ENCODE data around the gene DHRS4.
A peak's percentile ranks its signal among the peaks of the same experiment; 100 is the strongest.

DHRS4 gene

DNA sequence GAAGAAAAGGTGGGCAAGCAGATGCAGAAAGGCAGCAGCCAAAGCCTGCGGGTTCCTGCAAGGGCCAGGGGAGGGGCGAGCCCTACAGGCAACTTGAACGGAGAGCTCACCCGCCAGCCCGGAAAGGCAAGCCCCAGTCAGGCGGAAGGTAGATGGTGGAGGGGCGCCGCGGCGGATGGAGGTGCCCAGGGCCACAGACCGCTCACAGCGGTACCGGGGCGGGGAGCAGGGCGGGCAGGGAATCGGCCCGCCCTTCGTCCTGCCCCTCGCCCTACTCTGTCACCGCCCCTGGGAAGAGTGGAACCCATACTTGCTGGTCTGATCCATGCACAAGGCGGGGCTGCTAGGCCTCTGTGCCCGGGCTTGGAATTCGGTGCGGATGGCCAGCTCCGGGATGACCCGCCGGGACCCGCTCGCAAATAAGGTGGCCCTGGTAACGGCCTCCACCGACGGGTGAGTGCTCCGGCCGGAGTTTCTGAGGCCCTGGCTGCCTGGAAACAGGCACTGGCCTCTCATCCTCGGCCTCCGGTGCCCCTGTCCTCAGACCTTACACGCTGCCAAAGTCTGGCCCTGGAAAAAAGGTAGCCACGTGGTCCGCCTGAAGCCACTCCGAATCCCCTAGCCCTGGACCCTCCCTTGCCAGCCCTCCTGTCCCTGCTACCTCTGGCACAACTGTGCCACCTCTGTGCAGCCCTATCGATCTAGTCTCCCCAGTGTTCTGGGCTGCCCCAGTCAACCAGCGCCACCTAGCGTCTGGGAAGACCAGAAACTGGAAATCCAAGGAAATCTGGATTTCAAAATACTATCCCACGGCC, at the start of gene DHRS4:
DHRS4 (plus strand) TSS at position 307 of the 815 bp plus-strand sequence; CDS start at position 326, 19 bp downstream.
- peak; percentile 81 for DNase-seq (ENCODE audit: low spot score)

DNA sequence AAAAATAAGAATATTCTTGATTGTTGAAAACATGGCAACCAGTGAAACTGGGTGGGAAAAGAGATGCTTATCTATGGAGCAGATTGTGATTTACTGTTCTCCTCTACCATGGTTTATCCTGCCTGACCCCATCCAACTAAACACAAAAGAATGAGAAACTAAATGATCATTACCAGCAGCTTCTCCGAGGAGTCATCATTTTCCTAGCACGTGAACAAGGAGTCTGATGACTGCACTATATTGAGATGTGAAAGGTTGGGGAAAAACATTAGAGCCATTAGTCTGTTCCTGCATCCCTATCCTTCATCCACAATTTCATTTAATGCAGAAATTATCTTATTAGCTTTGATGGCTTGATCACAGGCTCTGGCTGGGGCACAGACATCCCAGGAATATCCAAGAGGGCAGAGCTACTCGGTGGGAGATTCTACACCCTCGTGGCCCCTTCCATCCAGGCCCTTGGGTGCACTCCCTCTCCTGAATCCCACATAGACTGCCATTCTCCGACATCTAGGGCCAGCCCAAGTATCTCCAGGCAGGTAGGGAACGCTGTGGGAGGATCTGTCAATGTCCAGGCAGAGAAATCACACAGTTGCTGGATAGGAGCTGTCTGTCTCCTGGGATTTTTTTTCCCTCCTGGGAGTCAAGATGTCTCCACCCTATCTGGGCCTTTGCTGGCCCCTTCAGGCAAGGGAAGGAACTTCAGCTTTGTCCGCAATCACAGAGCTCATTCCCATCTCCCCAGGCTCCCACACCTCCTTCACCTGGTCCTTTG, 43.3 kb upstream of the DHRS4 start:
- DNase-seq (ENCODE audit: low spot score) = no peak

DNA sequence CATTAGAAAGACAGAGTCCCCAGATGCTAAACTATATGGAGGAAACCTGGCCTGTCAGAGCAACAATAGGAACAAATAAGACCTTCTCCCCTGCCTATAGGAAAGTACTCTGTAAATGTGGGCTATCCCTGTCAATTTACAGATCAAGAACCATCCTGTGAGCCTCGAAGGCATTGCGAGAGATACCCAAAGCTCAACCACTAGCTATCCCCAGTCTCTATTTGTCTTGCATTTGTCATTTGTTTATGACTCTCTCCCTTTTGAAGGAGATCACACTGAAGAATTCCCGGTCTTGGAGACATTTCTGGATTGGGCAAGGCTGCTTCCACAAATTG, 42.7 kb upstream of the DHRS4 start:
- DNase-seq (ENCODE audit: low spot score) = no peak

DNA sequence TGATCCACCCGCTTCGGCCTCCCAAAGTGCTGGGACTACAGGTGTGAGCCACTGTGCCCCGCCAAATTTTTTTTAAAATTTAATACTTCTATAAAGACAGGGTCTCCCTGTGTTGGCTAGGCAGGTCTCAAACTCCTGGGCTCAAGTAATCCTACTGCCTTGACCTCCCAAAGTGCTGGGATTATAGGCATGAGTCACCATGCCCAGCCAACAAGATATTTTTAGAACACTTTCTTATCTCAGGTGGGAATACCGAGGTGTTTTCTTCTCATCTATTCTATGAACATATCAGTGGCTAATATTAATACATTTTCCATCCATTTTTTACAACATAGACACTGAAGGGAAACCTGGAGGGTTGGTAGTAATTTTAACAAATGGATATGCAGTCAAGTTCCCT, 38.0 kb upstream of the DHRS4 start:
- DNase-seq (ENCODE audit: low spot score) = no peak

DNA sequence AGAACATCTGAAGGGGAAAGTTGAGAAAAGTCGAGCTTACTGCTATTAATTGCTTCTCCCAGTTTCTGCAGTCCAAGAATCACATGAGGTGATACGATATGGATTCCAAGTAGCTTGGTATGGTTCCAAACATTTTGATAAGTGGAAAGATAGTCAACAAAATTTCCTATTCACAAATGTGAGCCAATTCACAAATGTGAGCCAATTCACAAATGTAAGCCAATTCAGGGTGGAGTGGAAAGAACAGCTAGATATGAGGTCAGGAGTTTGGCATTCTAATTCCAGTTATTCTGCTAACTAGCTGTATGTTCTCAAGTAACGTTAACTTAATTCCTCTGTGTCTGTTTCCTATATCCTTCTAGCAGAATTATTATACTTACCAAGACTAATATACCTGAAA, 37.6 kb upstream of the DHRS4 start:
- DNase-seq (ENCODE audit: low spot score) = no peak

DNA sequence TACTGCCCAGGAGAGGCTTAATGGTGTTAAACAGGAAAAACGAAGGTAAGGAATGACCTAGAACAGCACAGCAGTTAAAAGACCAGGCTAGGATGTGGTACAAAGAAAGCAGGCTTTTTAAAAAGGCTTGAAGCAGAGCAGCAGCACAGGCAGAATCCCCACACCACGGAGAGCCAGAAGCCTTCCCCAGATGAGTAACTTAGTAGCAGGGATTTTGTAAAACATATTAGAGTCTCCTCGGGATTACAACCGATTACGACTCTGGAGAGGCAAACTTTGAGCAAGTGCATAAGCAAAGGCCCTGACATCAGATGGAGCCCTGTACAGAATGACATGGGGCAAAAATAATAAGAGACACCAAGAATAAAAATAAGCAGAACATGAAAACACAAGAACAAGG, 37.1 kb upstream of the DHRS4 start:
- DNase-seq (ENCODE audit: low spot score) = no peak

DNA sequence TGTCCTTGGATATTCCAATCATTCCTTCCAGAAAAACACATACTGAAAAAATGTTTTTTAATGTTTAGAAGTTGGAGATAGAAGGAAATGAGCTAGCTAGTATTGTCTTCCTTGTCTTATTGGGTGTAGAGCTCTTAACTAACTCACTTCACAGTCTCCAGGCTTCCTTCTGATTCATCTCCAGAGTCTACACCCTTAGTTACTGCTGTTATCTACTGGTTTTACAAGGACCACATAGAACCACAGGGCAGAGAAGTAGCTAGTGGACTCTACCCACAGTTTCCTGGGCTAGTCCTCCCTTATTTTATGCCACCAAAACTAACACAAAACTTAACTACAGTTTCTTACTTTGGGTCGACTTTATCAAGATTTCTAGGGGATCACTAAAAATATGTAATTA, 31.0 kb upstream of the DHRS4 start:
- no peak for DNase-seq (ENCODE audit: low spot score)

DNA sequence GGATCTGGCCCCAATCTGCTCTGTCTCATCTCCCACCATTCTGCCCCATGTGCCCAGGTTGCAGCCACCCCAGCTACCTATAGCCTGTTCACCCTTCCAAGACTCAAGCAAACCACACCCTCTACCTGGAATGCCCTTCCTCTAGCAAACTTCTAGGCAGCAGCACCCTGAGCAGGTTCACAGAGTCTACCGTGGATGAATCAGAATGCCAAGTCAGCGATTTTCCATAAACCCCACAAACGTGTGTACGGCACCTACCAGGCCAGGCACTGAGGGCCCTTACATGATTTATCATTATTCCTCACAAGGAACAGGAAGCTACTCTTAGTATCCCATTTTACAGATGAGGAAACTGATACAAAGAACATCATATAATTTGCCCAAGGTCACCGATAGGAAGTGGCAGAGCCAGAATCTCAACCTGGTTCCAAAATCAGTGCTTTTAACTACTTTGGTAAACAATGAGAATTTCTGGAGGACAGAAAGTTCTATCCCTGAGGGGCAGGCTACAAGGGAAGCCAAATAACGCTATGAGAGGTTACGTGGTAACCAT, 28.0 kb upstream of the DHRS4 start:
- no peak for DNase-seq (ENCODE audit: low spot score)

DNA sequence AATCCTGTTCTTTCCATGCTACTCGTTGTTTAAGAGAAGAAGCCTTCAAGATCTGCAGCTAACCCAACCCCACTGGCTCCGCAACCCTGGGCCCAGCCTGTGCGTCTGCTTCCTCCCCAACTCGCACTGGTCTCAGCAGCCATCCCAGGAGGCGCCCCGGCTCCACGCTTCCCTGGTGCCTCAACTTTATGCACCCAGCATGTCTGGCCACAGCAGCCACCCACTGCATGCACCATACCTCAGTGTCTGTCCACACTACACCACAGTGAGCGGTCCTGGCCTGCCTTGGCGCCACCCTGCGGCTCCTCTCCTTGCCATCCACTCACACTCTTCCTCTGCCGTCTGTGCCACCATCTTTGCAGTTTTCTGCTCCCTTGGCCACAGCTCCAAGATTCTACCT, 27.0 kb upstream of the DHRS4 start:
- DNase-seq (ENCODE audit: low spot score) = no peak

DNA sequence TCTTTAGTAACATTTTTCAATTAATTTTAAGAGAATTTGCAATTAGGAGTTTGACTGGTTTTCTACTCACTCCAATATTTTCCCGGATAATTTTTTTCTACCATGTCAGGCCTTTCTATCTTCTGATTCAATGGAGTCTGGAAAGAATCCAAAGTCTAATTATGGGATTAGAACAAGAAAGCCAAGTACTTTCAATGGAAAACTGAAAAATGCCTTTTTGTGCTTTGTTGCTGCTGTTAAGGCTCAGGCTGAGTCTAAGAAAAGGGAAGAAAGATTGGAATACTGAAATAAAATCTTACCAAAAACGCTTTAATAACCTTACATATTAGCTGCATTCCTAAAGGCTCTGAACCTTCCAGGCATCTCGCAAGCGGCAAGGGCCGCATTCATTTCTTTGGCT, 24.4 kb upstream of the DHRS4 start:
- DNase-seq (ENCODE audit: low spot score) = no peak

DNA sequence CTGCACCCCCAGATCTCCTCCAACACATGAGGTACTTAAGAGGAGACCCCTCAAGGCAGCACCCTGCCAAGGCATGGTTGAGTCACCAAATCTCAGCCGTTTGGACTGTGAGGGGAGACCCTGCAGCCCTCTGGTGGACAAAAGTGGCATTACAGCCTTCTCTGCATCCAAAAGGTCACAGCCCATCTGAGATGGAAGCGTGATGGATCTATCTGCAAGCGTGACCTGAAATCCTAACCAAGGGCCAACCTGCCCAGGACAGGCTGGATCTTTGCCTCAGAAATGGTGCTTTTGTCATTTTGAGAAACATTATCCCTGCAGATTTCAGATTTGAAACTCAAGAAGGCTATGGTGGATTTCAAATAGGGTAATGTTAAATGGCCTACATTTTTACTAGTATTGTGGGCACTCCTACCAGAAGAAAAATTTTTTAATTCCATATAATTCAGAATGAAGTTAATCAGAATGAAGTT, 23.7 kb upstream of the DHRS4 start:
- DNase-seq (ENCODE audit: low spot score) = peak; percentile 78

DNA sequence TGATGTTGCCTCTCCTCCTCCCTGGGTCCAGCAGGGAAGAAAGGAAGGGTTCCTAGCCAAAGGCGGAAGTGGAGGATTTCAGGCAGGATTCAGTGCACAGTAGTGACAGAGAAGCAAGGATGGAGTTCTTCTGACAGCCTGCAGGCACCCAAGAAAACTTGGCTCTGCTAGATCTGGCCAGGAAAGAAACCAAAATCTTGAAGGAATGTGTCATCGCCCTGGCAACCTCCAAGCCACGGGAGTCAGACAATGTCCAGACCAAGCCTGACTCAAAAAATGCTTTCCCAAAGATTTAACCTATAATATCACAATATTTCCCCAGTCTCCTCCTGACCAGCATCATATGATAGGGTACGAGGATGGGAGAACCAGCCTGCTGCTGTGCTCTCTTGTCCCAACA, 22.8 kb upstream of the DHRS4 start:
- no peak for DNase-seq (ENCODE audit: low spot score)

DNA sequence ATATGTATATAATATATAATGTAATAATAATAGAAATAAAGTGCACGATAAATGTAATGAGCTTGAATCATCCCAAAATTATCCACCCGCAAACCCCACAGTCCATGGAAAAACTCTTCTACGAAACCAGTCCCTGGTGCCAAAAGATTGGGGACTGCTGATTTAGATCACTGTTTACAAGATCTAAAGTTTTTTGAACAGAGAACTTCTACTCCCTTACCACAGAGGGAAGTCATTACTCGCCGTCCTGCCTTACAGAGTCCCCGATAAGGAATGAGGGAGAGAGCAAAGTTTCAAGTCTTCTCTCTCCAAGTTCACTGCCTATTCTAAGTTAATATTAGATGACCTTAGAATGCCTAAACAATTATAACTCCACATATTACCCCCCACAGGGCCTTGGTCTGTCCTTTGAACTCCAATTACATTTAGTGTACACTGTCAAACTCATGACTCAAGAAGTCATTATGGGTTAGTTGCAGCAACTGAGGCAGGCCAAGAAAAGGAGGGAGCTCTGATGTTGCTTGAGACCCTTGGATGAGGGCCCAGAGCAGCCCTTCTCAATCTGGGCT, 21.8 kb upstream of the DHRS4 start:
- no peak for DNase-seq (ENCODE audit: low spot score)

DNA sequence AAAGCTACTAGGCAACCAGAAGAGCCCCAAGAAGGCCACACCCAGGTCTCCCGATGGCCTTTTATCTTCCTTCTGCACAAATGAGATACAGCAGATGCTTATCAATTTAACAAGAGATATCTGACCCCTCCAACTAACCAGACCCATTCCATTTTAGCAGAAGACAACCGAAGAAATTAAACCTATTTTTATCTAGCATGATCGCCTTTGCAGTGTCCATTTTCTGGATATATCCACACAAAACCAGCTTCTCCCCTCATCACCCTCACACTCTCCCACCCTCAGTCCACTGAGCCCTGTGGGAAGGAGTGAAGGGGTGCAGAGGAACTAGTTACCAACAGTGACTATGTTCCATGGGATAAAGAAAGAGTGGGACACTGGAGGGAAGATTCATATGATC, 20.9 kb upstream of the DHRS4 start:
- no peak for DNase-seq (ENCODE audit: low spot score)

DNA sequence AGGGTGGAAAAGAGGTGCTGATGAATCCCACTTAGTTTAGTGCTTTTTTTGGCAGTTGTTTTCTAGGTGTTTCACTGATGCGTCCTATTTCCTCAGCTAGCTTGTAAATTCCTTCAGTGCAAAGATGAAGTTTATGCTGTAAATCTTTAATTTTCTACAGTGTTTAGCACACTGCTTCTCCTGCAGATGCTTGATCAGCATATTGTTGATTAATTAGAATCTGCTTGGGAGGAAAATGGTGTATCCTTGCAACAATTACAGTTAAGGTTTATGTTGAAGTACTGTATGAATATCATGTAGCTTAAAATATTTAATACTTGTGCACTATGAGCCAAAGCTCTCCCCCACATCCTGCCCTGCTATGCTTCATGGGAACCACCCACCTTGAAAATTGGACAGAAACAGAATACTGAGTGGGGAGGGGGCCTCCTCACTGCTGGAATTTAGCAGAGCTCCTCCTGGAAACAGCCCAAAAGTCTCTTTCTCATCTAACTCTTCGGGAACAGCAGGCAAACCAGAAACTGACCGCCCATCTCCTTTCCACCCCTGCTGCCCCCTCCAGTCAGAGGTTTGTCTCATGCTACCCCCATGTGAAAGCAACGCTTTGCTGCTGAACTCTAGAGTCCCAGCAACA, 20.3 kb upstream of the DHRS4 start:
- DNase-seq (ENCODE audit: low spot score) = no peak

DNA sequence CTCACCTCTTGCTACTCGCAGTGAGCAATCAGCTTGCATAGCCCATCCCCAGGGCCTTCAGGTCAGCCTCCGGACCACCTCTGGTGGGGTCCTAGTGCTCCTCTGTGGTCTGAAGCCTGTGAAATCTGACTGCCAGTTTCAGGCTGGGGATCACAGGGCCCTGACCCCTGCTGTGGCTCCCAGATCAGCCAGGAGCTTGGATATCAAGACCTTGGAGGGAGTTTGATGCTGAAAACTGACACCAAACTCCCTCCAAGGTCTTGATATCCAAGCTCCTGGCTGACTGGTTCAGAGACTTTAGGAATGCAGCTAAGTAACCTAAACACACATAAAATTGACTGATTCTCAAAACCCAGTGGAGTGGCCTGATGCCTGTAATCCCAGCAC, 19.8 kb upstream of the DHRS4 start:
- DNase-seq (ENCODE audit: low spot score) = no peak

DNA sequence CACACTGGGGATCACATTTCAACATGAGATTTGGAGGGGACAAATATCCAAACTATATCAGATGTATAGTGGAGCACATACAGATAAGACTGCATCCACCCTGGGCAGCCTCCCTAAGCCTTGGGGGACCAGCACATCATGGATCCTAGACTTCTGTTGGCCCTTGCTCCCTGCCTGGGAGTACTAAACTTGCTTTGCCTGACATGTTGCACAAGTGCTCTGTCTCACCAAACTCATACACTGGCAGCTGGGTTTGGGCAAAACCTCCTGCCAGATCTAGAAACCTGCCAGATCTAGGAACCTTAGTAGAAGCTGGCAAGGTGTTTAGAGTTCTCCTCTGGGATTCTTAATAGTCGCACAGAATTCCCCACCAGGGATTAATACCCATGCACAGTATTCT, 18.4 kb upstream of the DHRS4 start:
- no peak for DNase-seq (ENCODE audit: low spot score)

DNA sequence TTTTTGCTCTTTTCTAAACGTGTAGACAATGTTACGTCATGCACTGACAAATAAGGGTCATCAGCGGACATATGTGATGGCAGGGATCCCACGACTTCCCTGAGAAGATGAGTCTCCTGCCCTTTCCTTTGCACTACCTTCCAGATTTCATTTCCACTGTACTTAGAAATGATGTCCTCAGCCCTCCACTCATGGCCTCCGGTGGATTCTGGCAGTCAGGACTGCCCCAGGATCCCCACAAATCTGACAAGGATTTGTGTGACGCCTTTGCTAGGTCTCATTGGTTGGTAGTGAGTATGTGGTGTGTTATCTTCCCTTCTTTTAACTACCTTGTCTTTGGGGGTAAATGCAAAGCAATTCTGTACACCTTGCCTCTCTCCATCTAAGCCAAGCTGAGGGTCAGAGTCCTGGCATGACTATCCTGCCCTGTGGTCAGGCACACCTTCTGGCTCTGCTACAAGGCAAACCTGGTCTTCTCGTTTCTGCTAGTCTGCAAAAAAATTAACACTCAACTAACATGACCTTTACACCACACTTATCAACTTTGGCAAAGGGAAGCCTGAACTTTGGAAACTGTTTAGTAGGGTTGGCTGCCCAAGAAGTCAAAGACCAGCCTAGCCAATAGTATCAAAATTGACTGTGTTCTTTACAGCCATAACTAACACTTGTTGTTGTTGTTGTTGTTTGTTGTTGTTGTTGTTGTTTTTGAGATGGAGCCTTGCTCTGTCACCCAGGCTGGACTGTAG, 17.3 kb upstream of the DHRS4 start:
- DNase-seq (ENCODE audit: low spot score) = no peak

DNA sequence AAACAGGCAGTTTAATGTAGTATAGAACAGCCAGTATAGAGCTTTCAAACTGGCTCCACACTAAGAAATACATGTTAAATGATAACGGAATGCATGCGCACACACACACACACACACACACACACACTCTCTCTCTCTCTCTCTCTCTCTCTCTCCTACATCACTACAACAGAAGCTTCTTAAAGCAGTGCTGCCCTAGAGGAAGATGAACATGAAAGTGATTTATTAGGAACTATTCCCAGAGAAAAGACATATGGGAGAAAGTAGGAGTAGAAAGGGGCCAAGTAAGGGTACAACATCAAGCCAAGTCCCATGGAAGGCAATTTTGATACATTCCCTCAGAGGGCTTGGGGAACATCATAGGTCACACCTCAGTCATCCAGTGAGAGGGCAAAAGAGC, 16.4 kb upstream of the DHRS4 start:
- DNase-seq (ENCODE audit: low spot score) = no peak

DNA sequence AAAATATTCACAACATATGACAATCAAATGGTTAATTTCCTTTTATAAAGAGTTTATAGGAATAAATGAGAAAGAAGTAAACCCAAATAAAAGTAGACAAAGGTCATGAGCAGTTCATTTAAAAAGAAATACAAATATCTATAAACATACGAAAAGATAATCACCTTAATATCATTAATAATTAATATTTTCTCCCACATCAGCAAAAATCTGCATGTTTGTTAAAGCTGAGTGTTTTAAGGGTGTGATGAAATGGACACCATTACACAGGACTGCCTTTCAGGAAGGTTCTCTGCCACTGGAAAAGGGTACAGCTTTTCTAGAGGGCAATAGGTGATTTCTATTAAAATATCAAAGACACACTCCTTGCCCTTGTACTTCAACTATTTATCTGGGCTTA, 14.7 kb upstream of the DHRS4 start:
- no peak for DNase-seq (ENCODE audit: low spot score)

DNA sequence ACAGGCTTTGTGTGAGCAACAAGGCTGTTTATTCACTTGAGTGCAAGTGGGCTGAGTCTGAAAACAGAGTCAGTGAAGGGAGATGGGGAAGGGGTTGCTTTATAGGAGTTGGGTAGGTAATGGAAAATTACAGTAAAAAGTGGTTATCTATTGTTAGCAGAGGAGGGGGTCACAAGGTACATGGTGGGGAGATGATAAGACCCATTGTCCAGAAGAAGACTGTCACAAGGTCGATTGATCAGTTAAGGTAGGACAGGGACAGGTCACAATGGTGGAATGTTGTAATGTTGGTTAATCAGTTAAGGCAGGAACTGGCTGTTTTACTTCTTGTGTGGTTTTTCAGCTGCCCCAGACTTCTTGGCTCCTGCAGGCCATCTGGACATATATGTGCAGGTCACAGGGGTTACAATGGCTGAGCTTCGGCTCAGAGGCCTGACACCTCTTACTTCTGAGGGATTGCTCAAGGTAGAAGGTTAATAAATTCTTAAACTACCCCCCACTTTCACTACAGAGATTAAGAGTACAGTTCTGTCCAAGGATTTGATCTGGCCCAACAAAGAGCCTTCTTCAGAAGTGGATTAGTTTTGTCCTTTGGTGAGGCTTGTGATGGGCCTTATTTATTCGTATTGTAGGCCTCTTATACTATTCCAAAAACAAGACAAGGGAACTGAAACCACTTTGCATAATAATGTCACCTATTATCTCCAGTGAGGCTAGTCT, 13.8 kb upstream of the DHRS4 start:
- DNase-seq (ENCODE audit: low spot score) = no peak
